T follicular helper cell (primary cell): Measurements from ENCODE around the gene LAMA5.

Source experiments
- DNase-seq: peaks from one replicate; pipeline ENCODE4 v3.0.0-alpha.2; 2020; ENCODE audit warnings: low read depth

The LAMA5 gene

GRCh38 chr20:62372042-62372993 lies 5.2 kb upstream of the LAMA5 start:
- DNase-seq: no peak

GRCh38 chr20:62371588-62372041 lies 4.5 kb upstream of the LAMA5 start:
- DNase-seq: no peak

- DNase-seq: no peak
Observed at GRCh38 chr20:62370807-62371587, 3.9 kb upstream of the LAMA5 start.

- no peak for DNase-seq
Observed at GRCh38 chr20:62370115-62370806, 3.1 kb upstream of the LAMA5 start.

- no peak for DNase-seq
Observed at GRCh38 chr20:62369815-62370114, 2.7 kb upstream of the LAMA5 start.

- no peak for DNase-seq
Observed at GRCh38 chr20:62368976-62369814, 2.1 kb upstream of the LAMA5 start.

- DNase-seq: no peak
Observed at GRCh38 chr20:62368392-62368975, 1.4 kb upstream of the LAMA5 start.

- DNase-seq: no peak
Observed at GRCh38 chr20:62367633-62368391, 700 bp upstream of the LAMA5 start.

GRCh38 chr20:62366370-62367135 lies 559 bp downstream of the LAMA5 start:
- DNase-seq: no peak

- no peak for DNase-seq
Observed at GRCh38 chr20:62365814-62366369, 1.2 kb downstream of the LAMA5 start.

- no peak for DNase-seq
Observed at GRCh38 chr20:62364911-62365736, 2.0 kb downstream of the LAMA5 start.

GRCh38 chr20:62363920-62364851 lies 2.9 kb downstream of the LAMA5 start:
- DNase-seq: no peak

GRCh38 chr20:62362991-62363919 lies 3.9 kb downstream of the LAMA5 start:
- DNase-seq: no peak

- no peak for DNase-seq
Observed at GRCh38 chr20:62362590-62362940, 4.5 kb downstream of the LAMA5 start.

- DNase-seq: no peak
Observed at GRCh38 chr20:62361799-62362589, 5.1 kb downstream of the LAMA5 start.
